Fibroblast of skin of back (primary cell): ENCODE results near the gene CYP2A13. TPM values are rescaled to one million over a fixed set of nuclear protein-coding genes. Genes with fewer than 3 reads are reported as not detected.
"Not testable (repeated sequence)": the region's sequence is repeated elsewhere in the genome, so short reads cannot be mapped to it uniquely, and the experiment has no call there.

Source experiments
- DNase-seq: peaks from one replicate; pipeline ENCODE4 v3.0.0-alpha.2; 2013
- polyA plus RNA-seq, 2 experiments: library from polyadenylated mRNA; unstranded; fragments of 120-200 nt; gene quantifications; one replicate each; pipeline ENCODE4 v1.2.1, GENCODE V29; 2013; ENCODE audit not compliant: insufficient read length in 2 of 2

Gene CYP2A13, protein sequence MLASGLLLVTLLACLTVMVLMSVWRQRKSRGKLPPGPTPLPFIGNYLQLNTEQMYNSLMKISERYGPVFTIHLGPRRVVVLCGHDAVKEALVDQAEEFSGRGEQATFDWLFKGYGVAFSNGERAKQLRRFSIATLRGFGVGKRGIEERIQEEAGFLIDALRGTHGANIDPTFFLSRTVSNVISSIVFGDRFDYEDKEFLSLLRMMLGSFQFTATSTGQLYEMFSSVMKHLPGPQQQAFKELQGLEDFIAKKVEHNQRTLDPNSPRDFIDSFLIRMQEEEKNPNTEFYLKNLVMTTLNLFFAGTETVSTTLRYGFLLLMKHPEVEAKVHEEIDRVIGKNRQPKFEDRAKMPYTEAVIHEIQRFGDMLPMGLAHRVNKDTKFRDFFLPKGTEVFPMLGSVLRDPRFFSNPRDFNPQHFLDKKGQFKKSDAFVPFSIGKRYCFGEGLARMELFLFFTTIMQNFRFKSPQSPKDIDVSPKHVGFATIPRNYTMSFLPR
- not detected for polyA plus RNA-seq (2013, experiment 1 of 2; ENCODE audit: insufficient read length)
- not detected for polyA plus RNA-seq (2013, experiment 2 of 2; ENCODE audit: insufficient read length)

DNA sequence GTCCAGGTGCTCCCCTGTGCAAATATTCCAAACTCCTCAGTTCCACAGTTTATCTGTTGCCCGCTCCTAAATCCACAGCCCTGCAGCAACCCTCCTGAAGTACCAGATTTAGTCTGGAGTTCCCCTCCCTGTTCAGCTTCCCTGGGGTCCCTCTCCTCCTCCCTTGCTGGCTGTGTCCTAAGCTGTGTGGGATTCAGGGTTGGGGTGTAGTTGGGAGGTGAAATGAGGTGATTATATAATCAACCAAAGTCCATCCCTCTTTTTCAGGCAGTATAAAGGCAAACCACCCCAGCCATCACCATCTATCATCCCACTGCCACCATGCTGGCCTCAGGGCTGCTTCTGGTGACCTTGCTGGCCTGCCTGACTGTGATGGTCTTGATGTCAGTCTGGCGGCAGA is at the start of gene CYP2A13:
Gene CYP2A13 (plus strand): TSS at position 301 of the 400 bp plus-strand sequence. CDS start 21 bp downstream, at position 322.
- no peak for DNase-seq

DNA sequence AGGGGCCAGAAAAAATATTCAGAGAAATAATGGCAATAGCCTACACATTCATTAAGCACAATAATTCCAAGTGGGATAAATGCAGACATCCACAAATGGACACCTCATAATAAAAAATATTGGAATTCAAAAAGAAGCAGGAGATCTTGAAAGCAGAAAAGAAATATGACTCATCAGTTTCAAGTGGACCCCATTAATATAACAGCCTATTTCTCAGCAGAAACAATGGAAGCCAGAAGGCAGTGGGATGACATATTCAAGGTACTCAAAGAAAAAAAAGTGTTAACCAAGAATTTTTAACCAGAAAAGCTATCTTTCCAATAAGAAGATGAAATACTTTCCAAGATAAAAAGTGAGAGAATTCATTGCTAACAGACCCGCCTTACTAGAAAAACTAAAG is 48.4 kb upstream of the CYP2A13 start:
- DNase-seq: no peak

DNA sequence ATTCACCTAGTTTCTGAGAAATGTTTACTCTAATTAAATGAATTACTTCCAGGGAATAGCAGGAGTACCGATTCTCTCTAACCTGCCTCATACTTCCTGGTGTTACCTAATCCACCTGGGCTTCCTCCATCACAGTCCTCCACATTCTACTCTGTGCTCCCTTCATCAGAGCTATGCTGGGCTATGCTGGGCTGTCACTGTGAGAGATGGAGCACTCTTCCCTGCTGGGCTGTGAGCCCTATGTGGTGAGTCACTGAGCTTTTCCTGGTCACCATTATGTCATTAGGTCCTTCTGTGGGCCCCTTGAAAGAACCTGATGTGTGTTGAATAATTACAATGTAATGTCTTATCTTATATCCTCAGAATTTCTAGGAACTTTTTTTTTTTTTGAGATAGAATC is 43.2 kb upstream of the CYP2A13 start:
- not testable (repeated sequence) for DNase-seq

DNA sequence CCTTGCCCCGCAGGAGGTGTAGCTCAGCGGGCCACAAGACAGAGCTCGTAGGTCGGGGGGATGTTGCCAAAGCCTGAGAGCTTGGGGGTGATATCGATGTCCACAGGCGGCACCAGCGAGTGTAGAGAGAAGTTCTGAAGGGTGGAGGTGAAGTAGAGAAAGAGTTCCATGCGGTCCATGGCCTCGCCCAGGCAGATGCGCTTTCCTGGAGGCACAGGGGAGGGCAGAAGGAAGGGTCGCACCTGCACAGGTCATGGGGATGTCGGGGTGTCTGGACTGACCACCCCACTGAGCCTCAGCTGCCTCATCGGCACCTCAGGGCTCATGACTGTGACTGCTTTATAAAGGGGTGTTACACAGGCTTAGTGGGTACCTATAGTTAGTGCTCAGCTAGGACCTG is 37.8 kb upstream of the CYP2A13 start:
- no peak for DNase-seq

DNA sequence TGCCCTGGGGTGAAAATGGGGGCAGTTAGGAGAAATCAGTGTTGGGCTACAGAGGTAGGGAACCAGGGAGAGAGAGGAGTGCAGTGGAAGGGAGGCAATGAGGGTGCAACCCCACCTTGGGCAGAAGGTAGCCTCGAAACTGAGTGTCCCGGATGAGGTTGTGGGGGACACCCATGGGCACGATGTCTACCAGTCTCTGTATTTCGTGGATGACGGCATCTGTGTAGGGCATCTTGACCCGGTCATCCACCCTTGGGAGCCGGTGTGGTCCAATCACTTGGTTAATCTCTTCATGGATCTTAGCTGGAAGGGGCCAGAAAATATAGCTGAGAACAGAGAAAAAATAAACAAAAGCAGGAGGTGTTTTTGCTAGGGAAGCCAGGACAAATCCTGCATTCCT is 36.1 kb upstream of the CYP2A13 start:
- not testable (repeated sequence) for DNase-seq

DNA sequence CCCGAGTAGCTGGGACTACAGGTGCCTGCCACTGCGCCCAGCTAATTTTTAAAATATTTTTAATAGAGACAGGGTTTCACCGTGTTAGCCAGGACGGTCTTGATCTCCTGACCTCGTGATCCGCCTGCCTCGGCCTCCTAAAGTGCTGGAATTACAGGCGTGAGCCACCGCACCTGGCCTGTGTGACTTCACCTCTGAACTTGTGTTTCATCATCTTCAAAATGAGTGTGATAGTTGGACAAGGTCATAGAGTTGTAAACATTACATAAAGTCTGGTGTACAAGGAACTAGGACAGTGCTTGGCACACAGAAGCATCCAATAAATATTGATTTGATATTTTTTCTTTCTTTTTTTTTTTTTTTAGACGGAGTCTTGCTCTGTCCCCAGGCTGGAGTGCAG is 34.9 kb upstream of the CYP2A13 start:
- not testable (repeated sequence) for DNase-seq

DNA sequence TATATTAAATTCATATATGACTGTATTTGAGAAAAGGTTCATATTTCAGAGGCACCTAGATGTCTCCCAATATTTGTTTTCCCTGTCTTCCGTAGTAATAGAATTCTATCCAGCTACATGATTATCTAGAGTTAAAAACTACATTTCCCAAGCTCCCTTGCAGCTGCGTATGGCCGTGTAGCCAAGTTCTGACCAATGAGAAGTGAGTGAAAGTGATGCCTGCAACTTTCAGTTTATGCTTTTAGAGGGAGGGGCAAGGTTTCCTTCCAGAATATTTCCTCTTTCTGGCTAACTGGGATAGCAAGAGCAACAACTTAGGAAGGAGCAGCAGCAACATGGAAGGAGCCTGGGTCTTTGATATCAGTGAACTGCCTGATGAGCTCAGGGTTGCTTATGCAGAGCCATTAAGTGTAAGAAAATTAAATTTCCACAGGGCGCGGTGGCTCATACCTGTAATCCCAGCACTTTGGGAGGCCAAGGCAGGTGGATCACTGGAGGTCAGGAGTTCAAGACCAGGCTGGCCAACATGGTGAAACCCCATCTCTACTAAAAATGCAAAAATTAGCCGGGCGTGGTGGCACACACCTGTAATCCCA is 23.2 kb upstream of the CYP2A13 start:
- DNase-seq: peak; percentile 20

DNA sequence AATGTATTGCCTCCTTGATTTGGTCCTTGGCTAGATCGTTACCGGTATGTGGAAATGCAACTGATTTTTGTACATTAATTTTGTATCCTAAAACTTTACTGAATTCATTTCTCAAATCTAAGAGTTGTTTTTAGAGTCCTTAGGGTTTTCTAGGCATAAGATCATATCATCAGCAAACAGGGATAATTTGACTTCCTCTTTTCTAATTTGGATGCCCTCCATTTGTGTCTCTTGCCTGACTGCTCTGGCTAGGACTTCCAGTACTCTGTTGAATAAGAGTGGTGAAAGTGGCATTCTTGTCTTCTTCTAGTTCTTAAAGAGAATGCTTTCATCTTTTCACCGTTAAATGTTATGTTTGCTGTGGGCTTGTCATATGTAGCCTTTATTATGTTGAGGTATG is 12.0 kb upstream of the CYP2A13 start:
- no peak for DNase-seq

DNA sequence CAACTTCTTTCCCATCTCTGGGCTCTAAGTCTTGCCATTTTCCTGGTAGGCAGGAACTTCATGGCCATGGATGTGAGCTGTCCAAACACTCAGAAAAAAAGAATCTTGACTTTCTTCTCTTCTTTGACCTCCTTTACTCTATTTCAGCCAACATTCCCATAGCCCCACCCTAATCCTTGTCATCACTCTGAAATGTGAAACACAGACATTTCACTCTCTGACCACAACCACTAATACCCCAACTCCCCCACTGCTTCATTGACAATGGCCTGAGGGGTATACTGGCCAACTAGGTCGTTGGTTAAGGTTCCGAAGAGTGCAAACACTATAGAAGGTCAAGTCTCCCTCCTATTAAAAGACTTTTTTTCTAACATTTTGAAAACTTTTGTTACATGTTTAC is 4.7 kb upstream of the CYP2A13 start:
- DNase-seq: no peak

DNA sequence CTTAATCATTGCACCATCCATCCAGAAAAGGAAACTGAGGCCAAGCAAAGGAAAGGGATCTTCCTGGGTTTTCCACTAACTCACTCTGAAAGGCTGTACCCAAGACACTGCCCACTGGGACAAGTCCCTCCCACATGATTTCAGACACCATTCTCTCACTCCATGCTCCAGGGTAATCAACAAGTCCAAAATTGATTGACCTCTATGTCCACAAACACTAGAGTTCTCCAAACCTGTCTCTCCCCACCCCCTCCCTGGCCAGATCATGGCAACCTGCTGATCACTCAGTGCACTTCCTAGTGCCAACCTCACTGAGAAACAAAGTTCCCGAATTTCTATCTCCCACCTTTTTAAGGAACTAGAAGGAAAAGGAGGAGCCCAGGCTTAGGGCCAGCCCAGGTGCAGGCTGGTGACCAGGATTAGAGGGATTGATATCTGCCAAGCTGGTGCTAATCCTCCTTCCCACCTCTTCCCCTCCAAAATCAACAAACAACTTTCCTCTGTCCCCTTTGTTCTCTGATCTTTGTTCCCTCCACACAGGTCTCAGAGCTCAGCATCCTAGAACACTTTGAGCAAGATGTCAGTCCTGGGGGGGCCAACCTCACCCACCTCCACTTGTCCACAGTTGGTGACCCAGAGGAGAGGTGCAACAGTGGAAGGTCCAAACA is 2.4 kb upstream of the CYP2A13 start:
- no peak for DNase-seq

DNA sequence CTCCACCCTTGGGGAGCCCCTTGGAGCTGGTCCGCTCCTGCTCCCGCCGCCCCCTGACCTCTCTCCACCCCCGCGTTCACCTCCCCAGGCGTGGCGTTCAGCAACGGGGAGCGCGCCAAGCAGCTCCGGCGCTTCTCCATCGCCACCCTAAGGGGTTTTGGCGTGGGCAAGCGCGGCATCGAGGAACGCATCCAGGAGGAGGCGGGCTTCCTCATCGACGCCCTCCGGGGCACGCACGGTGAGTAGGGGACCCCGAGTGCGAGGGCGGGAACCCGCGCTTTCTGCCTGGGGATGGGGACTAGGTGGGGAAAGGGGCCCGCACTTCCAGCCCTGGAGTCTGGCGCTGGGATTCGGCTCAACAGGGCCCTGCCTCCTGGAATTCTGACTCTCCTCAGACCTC is 1.7 kb downstream of the CYP2A13 start:
- DNase-seq: no peak

DNA sequence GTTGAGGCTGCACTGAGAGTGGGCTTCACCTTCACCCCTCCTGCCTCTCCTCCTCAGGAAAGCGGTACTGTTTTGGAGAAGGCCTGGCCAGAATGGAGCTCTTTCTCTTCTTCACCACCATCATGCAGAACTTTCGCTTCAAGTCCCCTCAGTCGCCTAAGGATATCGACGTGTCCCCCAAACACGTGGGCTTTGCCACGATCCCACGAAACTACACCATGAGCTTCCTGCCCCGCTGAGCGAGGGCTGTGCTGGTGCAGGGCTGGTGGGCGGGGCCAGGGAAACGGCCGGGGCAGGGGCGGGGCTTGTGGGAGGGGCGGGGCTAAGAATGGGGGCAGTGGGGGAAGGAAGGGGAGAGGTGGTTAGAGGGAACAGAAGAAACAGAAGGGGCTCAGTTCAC is 7.5 kb downstream of the CYP2A13 start:
- no peak for DNase-seq

DNA sequence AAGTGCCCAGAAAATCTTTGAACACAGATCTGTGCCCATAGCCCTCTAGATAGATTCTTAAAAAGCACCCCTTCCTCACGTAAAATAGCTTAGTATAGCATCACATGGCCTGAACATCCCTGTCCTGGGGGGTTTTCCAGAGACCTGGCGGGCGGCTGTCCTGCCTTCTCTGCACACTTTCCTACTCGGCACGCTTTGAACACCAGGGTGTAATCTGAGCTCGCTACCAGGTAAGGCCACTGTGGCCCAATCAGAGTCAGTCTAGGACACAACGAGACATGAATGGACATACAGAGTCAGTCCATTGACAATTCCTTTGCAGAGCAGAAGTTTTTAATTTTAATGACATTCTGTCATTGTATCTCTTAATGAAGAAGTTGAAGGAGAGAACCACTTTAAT is 8.1 kb downstream of the CYP2A13 start:
- DNase-seq: no peak

DNA sequence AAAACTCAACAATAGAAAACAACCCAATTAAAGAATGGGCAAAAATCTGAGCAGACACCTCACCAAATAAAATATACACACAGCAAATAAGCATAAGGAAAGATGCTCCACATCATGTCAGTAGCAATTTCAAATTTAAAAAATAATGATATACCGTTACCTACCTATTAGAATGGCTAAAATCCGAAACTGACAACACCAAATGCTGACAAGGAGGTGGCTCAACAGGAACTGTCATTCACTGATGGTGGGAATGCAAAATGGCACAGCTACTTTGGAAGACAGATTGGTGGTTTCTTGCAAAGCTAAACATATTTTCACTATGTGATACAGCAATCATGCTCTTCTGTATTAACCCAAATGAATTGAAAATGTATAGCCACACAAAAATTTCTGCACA is 9.1 kb downstream of the CYP2A13 start:
- DNase-seq: no peak

DNA sequence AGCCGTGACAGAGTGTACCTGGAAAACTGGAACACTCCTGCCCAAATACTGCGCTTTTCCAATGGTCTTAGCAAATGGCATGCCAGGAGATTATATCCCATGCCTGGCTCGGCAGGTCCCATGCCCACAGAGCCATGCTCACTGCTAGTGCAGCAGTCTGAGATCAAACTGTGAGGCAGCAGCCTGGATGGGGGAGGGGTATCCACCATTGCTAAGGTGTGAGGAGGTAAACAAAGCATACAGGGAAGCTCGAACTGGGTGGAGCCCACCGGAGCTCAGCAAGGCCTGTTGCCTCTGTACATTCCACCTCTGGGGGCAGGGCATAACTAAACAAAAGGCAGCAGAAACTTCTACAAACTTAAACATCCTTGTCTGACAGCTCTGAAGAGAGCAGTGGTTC is 10.5 kb downstream of the CYP2A13 start:
- no peak for DNase-seq

DNA sequence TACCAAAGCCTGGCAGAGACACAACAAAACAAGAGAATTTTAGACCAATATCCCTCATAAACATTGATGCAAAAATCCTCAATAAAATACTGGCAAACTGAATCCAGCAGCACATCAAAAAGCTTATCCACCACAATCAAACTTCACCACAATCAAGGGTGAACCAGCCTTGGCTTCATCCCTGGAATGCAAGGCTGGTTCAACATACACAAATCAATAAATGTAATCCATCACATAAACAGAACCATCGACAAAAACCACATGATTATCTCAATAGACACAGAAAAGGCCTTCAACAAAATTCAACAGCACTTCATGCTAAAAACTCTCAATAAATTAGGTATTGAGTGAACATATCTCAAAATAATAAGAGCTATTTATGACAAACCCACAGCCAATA is 14.0 kb downstream of the CYP2A13 start:
- DNase-seq: not testable (repeated sequence)

DNA sequence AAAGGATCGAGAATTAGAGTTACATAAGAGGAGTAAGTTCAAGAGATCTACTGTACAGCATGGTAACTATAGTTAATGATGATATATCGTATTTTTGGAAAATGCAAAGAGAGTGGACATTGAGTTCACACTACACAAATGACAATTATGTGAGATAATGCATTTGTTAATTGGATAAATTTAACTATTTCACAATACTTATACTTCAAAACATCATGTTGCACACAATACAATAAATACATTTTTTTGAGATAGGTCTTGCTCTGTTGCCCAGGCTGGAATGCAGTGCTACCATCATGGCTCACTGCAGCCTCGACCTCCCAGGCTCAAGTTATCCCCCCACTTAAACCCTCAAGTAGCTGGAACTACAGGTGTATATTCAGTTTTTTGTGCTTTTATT is 17.9 kb downstream of the CYP2A13 start:
- no peak for DNase-seq

DNA sequence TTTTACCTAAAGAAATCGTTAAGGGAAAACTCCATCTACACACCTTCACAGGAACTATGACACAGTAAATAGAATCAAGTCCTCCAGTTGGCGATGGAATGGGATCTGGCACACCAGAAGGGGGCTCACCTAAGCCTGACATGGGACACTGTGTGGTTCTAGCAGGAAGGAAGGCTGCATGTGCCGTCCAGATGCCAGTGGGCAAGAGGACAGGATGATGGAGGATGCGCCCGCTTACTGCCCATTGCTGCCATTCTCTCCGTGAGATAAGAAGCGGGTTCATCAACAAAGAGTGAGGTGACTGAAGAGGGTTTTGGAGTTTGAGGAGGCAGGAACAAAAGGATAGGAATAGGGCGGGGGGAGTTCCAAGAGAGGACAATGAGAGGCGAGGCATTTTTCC is 23.0 kb downstream of the CYP2A13 start:
- DNase-seq: no peak

DNA sequence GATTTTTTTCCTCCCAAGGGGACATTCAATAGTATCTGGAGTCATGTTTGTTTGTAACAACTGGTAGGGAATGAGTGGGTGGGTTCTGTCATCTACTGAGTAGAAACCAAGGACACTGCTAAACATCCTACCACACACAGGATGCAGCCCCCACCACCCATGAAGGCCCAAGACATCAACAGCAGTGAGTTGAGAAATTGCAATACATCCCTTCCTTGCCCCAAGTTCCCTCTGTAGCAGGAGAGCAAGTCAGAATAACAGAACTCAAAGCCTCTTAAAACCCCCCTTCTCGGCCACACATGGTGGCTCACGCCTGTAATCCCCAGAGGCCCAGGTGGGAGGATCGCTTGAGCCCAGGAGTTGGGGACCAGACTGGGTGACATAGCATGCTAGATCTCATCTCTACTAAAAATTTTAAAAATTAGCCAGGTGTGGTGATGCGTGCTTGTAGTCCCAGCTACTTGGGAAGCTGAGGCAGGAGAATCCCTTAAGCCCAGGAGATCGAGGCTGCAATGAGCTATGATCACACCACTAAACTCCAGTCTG is 23.6 kb downstream of the CYP2A13 start:
- no peak for DNase-seq

DNA sequence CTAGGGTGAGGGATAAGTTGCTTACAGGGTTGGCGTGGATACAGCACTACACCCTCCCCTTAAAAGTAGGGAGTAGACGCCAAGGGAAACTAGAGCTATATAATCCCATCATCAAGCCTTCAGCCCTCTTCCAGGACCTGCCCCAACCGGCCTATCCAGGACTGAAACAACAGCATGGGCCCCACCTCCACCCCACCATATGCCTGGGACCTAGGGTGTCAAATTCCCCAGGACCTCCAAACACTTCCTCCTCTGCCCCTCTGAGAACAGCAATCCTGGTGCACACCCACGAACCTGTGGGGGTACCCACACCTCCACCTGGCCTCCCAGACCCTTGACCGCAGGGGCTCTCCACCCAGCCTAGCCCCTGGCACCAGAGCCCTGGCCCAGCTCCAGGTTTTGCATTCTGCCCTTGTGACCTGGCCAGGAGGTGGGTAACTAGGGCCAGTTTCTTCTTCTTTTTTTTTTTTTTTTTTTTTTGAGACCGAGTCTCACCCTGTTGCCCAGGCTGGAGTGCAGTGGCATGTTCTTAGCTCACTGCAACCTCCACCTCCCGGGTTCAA is 24.6 kb downstream of the CYP2A13 start:
- no peak for DNase-seq

DNA sequence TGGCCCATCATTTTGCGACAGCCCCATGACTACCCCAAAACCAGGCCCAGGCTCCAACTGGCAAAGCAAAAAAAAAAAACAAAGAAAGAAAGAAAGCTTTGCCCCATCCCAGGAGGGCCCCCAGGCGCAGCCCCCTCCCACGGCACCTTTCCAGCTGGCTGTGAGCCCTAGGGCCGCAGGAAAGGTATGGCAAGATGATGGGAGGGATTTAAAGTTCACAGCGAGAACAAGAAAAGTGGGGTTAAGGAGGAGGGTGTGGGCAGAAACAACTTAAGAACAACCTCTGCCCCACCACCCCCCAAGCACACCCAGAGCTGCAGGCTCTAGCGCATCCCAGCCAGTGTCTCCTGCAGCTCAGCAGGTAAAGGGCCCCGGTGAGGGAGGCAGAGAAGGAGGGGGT is 25.9 kb downstream of the CYP2A13 start, which contains the start of gene CYP2F1:
Gene CYP2F1 (plus strand): TSS at position 301 of the 400 bp plus-strand sequence. CDS start 1,757 bp downstream, outside the sequence.
- DNase-seq: no peak

DNA sequence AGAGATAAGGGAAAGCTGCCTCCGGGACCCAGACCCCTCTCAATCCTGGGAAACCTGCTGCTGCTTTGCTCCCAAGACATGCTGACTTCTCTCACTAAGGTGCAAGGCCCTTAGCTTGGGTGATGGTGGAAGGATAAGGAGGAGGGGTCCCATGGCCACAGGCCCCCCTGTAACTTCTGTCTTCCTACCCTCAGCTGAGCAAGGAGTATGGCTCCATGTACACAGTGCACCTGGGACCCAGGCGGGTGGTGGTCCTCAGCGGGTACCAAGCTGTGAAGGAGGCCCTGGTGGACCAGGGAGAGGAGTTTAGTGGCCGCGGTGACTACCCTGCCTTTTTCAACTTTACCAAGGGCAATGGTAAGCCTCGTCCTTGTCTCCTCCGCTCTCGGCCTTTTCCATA is 28.0 kb downstream of the CYP2A13 start:
- DNase-seq: no peak
